Measurements from ENCODE around the gene LRRC36. TPM values are rescaled to one million over a fixed set of nuclear protein-coding genes. Genes with fewer than 3 reads are reported as not detected.

The LRRC36 gene
- total RNA-seq, 4 donors from 2014 or later, result 5.1 TPM; not detected in 3

- peak in 1 of 2 donors; percentile 88 for TF ChIP-seq POLR2A (IDR thresholded peaks at IDR 0.05)
- TF ChIP-seq, protein P1, sequence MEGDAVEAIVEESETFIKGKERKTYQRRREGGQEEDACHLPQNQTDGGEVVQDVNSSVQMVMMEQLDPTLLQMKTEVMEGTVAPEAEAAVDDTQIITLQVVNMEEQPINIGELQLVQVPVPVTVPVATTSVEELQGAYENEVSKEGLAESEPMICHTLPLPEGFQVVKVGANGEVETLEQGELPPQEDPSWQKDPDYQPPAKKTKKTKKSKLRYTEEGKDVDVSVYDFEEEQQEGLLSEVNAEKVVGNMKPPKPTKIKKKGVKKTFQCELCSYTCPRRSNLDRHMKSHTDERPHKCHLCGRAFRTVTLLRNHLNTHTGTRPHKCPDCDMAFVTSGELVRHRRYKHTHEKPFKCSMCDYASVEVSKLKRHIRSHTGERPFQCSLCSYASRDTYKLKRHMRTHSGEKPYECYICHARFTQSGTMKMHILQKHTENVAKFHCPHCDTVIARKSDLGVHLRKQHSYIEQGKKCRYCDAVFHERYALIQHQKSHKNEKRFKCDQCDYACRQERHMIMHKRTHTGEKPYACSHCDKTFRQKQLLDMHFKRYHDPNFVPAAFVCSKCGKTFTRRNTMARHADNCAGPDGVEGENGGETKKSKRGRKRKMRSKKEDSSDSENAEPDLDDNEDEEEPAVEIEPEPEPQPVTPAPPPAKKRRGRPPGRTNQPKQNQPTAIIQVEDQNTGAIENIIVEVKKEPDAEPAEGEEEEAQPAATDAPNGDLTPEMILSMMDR (IDR thresholded peaks at IDR 0.05), result no peak
- Histone ChIP-seq H3K27ac (peak within 1 kb of the TSS; percentile 49 to 99 (median 86)), H3K9me3 (no peaks in the 10 kb centered on the region), H3K36me3 (peaks cover 0 to 10% (median 0%) of the 10 kb centered on the region in 3 donors), H3K4me3 (peak within 1 kb of the TSS; percentile 43 to 92 (median 58)), H3K4me1 (peaks cover 0 to 28% (median 15%) of the 10 kb centered on the region in 4 donors), H3K27me3 (no peaks in the 10 kb centered on the region)
- DNase-seq, result peak; percentile 22 to 94 (median 88)
These were observed 104.6 kb downstream of the LRRC36 start, which contains the start of gene HSD11B2 for GRCh38 chr16:67430977-67431774. HSD11B2 (plus strand) TSS chr16:67431121; CDS start chr16:67431249, 128 bp downstream.

- Histone ChIP-seq H3K27ac (peak overlapping the region in 3 of 4 donors; percentile 80 to 99 (median 93)), H3K27me3 (no peaks in the 10 kb centered on the region), H3K36me3 (peaks cover 0 to 17% (median 0%) of the 10 kb centered on the region in 3 donors), H3K9me3 (no peaks in the 10 kb centered on the region), H3K4me3 (peak overlapping the region; percentile 43 to 92 (median 58)), H3K4me1 (peaks cover 0 to 28% (median 15%) of the 10 kb centered on the region in 4 donors)
- no peak for TF ChIP-seq POLR2A (IDR thresholded peaks at IDR 0.05)
- TF ChIP-seq, protein P1 (IDR thresholded peaks at IDR 0.05), result no peak
- DNase-seq, result peak in 1 of 3 donors; percentile 59
These were observed 105.3 kb downstream of the LRRC36 start for GRCh38 chr16:67431775-67432505.

- TF ChIP-seq, protein P1 (IDR thresholded peaks at IDR 0.05), result no peak
- peak; percentile 6 to 25 for TF ChIP-seq POLR2A (IDR thresholded peaks at IDR 0.05)
- Histone ChIP-seq H3K4me3 (peak overlapping the region in 3 of 4 donors; percentile 43 to 92 (median 62)), H3K36me3 (peaks cover 0 to 23% (median 0%) of the 10 kb centered on the region in 3 donors), H3K27me3 (no peaks in the 10 kb centered on the region), H3K9me3 (no peaks in the 10 kb centered on the region), H3K27ac (peak overlapping the region in 3 of 4 donors; percentile 80 to 99 (median 93)), H3K4me1 (peaks cover 0 to 28% (median 15%) of the 10 kb centered on the region in 4 donors)
- DNase-seq, result peak in 1 of 3 donors; percentile 54
These were observed 105.9 kb downstream of the LRRC36 start for GRCh38 chr16:67432506-67432890.

DNA sequence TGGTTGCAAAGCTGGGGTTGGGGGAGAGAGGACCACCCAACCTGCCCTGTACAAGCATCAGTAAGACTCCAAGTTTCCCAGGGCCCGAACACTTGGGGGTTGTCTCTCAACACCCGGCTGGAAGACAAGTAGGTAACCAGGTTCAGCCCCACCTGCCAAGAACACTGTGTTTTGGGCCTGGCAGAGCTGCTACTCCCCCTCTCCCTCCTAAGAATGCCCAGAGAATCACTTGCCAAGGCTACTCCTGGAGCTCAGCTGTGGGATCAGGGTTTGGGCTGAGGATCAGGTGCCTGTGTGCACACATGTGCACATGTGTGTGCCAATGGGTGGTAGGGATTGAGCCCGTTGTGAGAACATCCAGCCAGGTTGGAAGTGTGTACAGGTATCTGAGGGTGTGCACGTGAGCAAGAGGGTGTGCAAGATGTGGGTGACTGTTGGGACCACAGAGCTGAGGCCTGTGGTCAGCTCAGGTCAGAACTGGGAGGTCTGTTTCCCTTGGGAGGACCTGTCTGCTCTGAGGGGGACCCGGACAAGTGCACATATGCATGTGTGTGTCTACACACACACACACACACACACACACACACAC, 106.6 kb downstream of the LRRC36 start:
- H3K9me3 ChIP-seq, result no peaks in the 10 kb centered on the region
- no peaks in the 10 kb centered on the region for H3K27me3 ChIP-seq
- H3K27ac ChIP-seq, result peak overlapping the region in 3 of 4 donors; percentile 80 to 99 (median 93)
- peaks cover 0 to 28% (median 14%) of the 10 kb centered on the region in 4 donors for H3K4me1 ChIP-seq
- TF ChIP-seq POLR2A (IDR thresholded peaks at IDR 0.05), result no peak
- TF ChIP-seq, protein P1 (IDR thresholded peaks at IDR 0.05), result no peak
- DNase-seq, result peak in 1 of 3 donors; percentile 54
- H3K36me3 ChIP-seq, result peaks cover 0 to 30% (median 0%) of the 10 kb centered on the region in 3 donors
- H3K4me3 ChIP-seq, result peak overlapping the region in 3 of 4 donors; percentile 43 to 92 (median 62)

Small RNAs within 50 kb of the gene (small RNA-seq; reads per million reads assigned to genes)
- gene RNU1-123P, result 0 reads per million in 2 donors

Other genes starting within 250 kb of the LRRC36 start
- 10 to 100 TPM; 11.4 to 30.6 (median 20.4) TPM for gene PHAF1, start 216.9 kb upstream of the LRRC36 start, total RNA-seq
- 1 to 10 TPM; 2.5 to 4.0 (median 3.5) TPM for gene B3GNT9, start 175.8 kb upstream of the LRRC36 start, total RNA-seq
- gene TRADD, start 166.9 kb upstream of the LRRC36 start, total RNA-seq, result 10 to 100 TPM; 23.5 to 52.0 (median 32.0) TPM
- gene FBXL8, start 166.9 kb upstream of the LRRC36 start, total RNA-seq, result 10 to 100 TPM; 19.6 to 57.1 (median 35.1) TPM
- 100 to 1,000 TPM in 1 of 4 donors, 10 to 100 TPM in 3; 15.6 to 140 (median 69.8) TPM for gene HSF4, start 162.1 kb upstream of the LRRC36 start, total RNA-seq
- gene NOL3, start 156.3 kb upstream of the LRRC36 start, total RNA-seq, result 10 to 100 TPM; 24.4 to 65.2 (median 34.1) TPM
- gene MATCAP1, start 142.9 kb upstream of the LRRC36 start, total RNA-seq, result 10 to 100 TPM; 20.8 to 57.8 (median 42.3) TPM
- gene EXOC3L1, start 136.7 kb upstream of the LRRC36 start, total RNA-seq, result 10 to 100 TPM in 1 of 4 donors, 1 to 10 TPM in 3; 1.2 to 10.9 (median 4.7) TPM
- gene E2F4, start 134.7 kb upstream of the LRRC36 start, total RNA-seq, result 100 to 1,000 TPM; 122 to 182 (median 144) TPM
- 100 to 1,000 TPM in 1 of 4 donors, 10 to 100 TPM in 3; 25.6 to 119 (median 82.2) TPM for gene ELMO3, start 127.7 kb upstream of the LRRC36 start, total RNA-seq
- gene TMEM208, start 99.7 kb upstream of the LRRC36 start, total RNA-seq, result 10 to 100 TPM; 23.9 to 40.3 (median 33.3) TPM
- gene FHOD1, start 79.3 kb upstream of the LRRC36 start, total RNA-seq, result 10 to 100 TPM; 13.3 to 64.4 (median 38.8) TPM
- 1 to 10 TPM; 1.2 to 2.2 (median 1.8) TPM for gene SLC9A5, start 77.8 kb upstream of the LRRC36 start, total RNA-seq
- 10 to 100 TPM; 12.3 to 16.5 (median 14.0) TPM for gene PLEKHG4, start 47.3 kb upstream of the LRRC36 start, total RNA-seq
- not detected for gene KCTD19, start 74 bp upstream of the LRRC36 start, total RNA-seq
- gene TPPP3, start 66.7 kb downstream of the LRRC36 start, total RNA-seq, result 10 to 100 TPM in 2 of 4 donors, 1 to 10 TPM in 2; 6.6 to 33.3 (median 16.6) TPM
- 10 to 100 TPM in 1 of 4 donors, 1 to 10 TPM in 3; 3.5 to 14.5 (median 6.3) TPM for gene ZDHHC1, start 89.7 kb downstream of the LRRC36 start, total RNA-seq
- 100 to 1,000 TPM; 116 to 688 (median 499) TPM for gene HSD11B2, start 104.3 kb downstream of the LRRC36 start, total RNA-seq
- 100 to 1,000 TPM; 131 to 223 (median 202) TPM for gene ATP6V0D1, start 154.3 kb downstream of the LRRC36 start, total RNA-seq
- not detected for gene AGRP, start 156.7 kb downstream of the LRRC36 start, total RNA-seq
- 10 to 100 TPM; 10.5 to 70.1 (median 42.5) TPM for gene RIPOR1, start 202.0 kb downstream of the LRRC36 start, total RNA-seq
- gene CTCF, start 235.7 kb downstream of the LRRC36 start, total RNA-seq, result 10 to 100 TPM; 35.3 to 59.4 (median 42.7) TPM